HG03460 (cell line): ENCODE results near the gene FRMPD1.
"Not testable (repeated sequence)": the region's sequence is repeated elsewhere in the genome, so short reads cannot be mapped to it uniquely, and the experiment has no call there.

Experiments used
- ATAC-seq: cut with Tn5 transposase; IDR thresholded peaks from one replicate; pipeline ENCODE4 v1.9.1; 2021; ENCODE audit not compliant: unreplicated experiment

The FRMPD1 gene

DNA sequence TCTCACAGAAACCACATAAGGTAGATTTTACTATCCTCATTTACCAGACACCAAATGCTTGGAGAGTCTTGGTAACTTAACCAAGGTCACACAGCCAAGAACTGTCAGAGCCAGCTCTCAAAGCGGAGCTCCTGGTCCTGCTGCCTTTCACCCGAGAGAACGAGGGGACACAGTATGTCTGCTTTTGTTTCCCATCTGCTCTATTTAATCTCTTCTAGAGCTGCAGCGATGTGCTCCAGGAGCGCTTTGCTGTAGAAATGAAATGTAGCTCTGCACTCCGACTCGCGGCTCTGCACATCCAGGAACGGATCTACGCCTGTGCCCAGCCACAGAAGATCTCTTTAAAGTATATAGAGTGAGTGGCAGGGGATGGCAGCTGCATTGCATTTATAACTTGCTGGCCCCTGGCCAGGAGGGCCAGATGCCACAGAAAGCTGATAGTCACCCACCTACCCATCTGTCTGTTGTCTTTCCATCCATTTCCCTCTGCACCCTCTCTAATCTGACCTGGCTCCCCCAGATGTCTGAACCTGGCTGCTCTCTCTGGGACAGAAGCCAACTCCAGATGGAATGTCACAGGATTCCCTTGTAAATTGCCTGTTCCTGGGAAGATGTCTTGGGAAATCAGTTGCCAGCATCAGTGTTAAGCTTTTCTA lies 81.5 kb downstream of the FRMPD1 start:
- ATAC-seq, result no peak

DNA sequence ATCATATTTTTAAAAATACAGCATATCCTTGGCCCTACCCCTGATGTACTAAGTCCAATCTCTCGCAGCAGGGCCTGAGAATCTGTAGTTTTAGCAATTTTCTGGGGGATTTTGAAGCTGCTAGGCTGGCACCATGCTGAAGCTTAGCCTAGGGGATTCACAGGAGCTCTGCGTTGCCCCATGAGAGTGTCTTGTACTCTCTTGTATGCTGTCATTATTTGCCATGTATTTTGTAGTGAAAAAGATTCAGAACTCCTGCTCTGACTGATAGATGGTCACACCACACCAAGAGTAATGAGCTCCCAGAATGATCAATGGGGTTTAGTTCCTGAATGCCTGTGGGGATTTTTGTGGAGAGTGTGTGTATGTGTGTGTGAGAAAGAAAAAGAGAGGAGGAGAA lies 82.2 kb downstream of the FRMPD1 start:
- no peak for ATAC-seq

DNA sequence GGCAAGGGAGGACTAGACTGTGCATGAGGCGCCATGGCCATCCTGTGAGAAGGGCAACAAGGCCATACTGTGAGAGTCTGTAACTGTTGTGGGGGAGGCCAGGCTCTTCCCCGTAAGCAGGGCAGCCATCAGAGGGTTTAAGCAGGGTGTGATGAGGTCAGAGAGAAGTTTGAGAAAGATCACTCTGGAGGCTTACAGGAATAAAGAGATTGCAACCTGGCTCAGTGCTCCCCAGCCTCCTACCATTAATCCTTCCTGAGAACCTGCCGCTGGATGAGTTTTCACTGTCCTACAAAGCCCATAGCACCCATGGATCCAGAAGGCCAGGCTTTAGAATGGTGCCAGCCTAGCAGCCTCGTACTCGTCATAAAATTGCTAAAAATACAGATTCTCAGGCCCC lies 88.5 kb downstream of the FRMPD1 start:
- ATAC-seq, result no peak

DNA sequence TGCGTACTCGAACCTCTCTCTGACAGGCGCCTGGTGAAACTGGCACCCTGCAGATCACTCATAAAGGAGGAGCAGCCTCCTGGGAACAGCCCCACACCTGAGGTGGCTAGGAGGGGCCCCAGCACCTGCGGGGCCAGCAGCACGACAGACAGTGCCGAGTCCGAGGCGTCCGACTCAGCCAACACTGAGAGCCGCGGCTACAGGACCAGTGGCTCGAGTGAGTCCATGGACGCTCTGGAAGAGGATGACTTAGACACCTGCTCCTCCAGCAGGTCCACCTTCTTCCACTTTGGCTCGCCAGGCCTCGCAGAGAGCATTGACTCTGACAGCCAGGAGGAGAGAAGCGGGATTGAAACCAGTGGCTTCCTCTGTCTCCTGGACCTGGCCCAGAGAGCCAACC lies 89.4 kb downstream of the FRMPD1 start:
- ATAC-seq, result no peak

DNA sequence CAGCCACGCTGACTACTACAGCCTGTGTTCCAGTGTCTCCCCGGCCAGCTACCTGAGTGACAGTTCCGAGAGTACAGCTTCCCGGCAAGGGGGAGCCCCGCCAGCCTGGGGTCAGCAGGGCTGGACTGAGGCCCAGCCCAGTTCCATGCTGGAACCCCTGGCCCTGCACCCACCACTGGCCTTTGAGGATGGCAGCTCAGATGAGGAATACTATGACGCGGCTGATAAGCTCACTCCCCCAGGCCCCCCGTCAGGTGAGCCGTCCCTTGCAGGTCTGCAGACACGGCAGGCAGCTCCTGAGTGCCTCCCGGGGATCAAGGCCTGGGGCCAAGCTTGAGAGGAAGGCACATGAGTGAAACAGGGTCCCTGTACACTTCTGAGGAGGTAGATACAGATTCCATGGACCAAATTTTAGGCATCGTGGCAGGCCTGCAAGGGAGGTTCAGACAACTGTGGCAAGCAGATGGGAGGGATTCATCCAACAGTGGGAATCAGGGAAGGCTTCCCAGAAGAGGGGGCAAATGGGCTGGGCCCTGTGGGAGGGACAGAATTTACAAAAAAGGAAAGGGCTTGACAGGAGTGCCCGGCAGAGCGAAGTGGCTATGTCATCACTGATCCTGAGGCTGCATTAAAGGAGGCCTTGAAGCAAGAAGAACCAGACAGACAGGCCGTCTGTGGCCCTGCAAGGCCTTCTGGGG lies 90.0 kb downstream of the FRMPD1 start:
- no peak for ATAC-seq

DNA sequence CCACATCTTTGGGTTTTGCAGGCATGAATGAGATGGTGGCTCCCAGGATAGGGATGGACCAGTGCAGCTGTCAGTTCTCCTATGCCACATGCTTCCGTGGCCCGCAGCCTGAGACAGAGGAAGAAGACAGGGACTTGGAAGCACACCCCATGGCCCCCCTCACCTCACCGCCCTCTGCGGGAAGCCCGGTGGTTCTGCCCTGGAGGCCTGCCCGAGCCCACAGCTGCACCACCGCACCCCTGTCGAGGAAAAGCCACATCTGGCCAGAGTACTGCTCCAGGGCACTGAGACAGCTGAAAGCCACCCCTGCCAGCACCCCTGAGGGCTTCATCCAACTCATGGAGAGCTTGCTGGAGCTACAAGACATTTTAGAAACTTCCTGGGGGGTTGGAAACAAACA lies 95.2 kb downstream of the FRMPD1 start:
- no peak for ATAC-seq

DNA sequence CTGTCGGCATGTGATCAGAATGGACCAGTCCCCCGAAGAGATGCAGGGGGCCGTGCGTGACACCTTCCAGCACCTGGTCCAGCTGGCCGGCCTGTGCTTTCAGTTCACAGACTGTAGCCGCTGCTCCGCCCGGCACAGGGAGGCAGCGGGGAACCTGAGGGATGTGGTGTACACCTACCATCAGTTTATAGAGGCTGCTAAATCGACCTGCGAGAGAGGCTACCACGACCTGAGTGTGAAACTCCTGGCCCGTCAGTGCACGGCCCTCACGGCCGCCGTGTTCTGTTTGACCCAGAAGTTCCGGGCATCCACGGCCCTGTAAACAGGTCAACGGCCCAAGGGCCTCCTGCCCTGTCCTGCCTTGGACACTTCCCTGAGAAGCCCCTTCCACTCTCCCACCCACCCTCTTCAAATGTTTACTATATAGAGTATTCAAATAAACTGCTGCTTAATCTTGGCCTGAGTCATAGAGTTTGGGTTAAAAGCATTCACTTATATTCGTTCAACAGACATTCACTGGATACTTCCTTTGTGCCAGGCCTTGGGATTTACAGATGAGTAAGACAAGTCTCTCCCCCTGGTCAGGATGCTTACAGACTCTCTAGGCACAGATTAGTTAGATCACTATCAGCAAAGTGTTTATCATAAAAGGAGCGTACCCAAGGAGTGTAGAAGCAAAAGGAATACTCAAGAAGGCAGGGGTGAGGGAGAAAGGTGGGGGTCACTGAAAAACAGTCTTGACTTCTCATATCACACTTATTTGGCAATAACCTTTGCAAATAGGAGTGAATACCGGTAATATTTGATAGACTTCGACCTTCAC lies 95.9 kb downstream of the FRMPD1 start:
- no peak for ATAC-seq

DNA sequence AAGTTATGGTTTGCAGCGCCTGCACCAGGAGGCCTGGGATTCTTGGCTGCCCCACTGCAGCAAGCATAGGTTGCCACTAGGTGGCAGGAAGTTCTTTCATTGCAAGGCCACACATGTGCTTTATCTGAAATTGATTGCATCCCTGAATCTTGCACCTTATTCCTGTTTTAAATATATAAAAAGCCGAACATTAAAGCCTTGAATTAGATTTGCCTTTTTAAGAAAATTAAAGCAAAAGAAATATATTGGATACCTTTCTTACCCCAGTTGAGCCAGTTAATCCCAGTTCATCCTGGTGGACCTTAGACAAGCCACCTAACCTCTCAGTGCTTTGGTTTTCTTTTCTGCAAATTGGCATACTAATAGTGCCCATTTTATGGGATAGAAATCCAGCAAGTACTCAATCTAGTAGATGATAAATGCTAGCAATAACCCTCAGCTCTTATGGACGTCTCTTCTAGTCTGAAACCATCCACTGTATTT lies 96.6 kb downstream of the FRMPD1 start:
- peak; percentile 75 for ATAC-seq

DNA sequence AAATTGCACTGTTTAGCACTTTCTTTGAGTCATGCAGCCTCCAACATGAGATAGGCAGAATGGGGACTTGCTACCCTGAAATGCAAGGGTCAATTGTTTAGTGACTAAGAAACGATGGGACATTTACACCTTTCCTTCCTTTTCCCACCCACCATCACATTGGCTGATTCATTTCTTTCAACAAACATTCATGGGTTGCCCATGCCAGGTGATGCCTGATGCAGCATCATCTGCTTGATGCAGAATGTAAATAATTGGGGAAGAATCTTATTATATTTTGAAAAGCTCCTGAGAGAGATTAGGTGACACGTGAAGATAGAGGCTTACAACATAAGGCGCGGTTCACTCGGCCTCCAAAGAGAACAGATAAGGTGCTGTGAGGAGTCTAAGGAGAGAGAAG lies 98.4 kb downstream of the FRMPD1 start:
- ATAC-seq, result no peak

DNA sequence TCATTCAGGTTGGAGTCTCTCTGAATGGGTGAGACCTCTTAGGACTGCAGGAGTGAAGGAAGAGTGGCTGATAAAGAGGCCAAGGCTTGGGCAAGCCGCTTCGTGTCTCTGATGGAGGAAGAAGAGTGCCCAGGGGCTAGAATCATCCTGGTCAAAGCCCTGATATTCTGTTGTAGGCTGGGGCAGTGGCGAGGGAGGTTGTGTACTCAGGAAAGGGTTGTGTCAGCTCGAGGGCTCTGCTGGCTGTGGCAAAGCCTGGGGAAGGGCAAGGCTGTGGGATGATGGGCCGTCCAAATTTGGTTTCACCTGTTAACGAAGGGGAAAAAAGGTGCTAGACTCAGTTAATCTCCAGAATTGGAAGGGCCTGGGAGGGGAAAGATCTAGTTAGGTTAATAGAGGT lies 100.4 kb downstream of the FRMPD1 start:
- no peak for ATAC-seq

DNA sequence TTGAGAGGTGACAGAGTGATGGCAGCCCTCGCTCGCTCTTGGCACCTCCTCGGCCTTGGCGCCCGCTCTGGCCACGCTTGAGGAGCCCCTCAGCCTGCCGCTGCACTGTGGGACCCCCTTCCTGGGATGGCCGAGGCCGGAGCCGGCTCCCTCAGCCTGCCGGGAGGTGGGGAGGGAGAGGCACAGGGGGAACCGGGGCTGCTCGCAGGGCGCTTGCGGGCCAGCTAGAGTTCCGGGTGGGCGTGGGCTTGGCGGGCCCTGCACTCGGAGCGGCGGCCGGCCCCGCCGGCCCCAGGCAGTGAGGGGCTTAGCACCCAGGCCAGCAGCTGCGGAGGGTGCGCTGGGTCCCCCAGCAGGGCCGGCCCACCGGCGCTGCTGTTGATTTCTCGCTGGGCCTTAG lies 101.0 kb downstream of the FRMPD1 start:
- not testable (repeated sequence) for ATAC-seq

DNA sequence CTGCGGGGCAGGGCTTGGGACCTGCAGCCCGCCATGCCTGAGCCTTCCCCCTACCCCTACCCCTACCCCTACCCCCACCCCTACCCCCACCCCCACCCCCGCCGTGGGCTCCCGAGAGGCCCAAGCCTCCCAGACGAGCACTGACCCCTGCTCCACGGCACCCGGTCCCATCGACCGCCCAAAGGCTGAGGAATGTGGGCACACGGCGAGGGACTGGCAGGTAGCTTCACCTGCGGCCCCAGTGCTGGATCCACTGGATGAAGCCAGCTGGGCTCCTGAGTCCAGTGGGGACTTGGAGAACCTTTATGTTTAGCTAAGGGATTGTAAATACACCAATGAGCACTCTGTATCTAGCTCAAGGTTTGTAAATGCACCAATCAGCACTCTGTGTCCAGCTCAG lies 101.4 kb downstream of the FRMPD1 start:
- not testable (repeated sequence) for ATAC-seq

DNA sequence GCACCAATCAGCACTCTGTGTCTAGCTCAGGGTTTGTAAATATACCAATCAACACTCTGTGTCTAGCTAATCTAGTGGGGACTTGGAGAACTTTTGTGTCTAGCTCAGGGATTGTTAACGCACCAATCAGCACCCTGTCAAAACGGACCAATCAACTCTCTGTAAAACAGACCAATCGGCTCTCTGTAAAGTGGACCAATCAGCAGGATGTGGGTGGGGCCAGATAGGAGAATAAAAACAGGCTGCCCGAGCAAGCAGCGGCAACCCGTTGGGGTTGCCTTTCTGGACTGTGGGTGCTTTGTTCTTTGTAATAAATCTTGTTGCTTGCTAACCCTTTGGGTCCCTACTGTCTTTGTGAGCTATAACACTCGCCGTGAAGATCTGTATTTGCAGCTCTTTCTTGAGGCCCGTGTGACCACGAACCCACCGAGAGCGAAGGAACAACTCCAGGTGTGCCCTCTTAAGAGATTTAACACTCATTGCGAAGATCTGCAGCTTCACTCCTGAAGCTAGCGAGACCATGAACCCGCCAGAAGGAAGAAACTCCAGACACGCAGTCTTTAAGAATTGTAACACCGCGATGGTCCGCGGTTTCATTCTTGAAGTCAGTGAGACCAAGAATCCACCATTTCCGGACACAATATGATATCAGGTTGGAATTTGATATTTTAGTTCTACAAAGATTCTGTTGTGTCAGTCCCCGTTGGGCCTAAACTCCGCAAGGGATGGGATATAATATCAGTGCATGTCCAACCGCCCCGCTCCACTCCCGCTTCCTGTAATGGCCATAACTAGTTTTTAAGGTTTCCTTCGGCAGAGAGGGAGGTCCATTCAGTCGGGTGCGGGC lies 102.1 kb downstream of the FRMPD1 start:
- no peak for ATAC-seq

DNA sequence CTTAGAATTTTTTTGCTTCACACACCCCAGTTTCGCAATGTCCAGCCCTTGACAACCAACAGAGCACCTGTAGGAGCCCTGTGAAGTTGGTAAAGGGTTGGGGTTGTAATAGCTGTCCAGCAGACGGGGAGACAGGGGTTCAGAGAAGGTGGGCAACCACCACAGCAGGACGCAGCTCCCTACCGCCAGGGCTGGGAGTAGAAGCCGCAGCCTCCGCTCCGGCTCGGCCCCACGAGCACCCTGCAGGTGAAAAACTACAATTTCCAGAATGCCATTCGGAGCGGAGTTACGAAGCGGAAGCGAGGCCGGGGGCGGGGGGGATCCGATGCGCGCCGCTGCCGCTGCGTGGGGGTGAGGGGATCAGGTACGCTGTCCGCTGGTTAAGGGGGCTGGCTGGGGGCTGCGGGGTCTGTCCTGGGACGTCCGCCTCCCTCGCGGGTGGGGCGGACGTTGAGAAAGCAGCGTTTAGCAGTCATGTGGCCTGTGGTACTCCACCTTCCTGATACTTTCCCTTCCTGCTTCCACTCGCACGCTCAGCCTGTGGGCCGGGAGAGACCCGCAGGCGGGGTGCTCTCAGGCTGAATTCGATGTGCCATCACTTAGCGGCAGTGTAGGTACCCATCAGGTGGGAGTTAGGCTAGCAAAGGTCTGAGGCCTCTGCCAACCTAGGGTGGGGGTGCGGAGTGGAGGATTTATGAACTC lies 102.9 kb downstream of the FRMPD1 start, which contains the start of gene TRMT10B:
TSS of gene TRMT10B (plus strand) at position 317 of the 702 bp plus-strand sequence. CDS start 8,127 bp downstream, outside the sequence.
- peak; percentile 85 for ATAC-seq

DNA sequence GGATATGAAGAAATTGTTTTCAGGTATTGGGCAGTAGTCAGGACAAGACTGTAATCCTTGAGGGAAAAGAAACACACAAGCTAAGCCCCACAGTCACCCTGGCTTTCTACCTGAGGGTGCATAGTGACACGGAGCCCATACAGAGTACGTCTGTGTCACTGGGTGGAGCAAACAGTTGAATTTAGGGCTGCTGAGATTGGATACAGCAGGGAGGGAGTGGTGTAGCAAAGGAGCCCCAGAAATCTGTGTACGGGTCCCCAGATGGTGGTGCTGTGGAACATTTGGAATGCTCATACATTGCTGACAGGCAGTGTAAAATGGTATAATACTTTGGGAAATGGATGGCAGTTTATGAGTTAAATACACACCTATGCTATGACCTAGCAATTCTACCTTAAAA lies 108.0 kb downstream of the FRMPD1 start:
- ATAC-seq, result no peak

DNA sequence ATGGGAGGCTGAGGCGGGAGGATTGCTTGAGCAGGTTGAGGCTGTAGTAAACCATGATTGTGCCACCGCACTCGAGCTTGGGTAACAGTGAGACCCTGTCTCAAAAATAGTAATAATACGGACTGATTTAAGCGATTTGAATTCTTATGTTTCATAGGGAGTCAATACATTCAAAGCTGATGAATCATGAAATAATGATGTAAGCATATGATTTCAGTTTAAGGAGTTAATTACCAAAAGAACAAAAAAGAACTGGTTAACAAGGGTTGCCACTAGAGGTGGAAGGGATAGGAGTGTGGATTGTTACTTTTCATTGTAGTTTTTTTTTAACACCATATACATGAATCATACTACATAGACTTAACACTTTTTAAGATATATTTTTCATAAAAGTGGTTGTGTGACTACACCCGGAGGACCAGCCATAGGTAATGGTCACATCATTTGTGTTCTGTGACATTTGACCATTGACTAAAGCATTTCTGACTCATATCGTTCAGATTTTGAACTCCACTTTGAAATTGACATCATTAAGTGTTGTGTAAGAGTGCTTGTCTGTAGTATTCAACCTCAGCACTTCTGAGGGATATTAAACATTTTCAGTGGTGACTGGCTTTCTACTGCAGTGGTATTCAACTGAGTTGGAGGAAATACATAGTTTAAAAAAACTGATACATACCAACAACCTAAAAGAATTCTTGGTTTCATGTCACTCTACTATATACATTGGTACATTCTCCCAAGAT lies 109.8 kb downstream of the FRMPD1 start:
- ATAC-seq, result no peak

DNA sequence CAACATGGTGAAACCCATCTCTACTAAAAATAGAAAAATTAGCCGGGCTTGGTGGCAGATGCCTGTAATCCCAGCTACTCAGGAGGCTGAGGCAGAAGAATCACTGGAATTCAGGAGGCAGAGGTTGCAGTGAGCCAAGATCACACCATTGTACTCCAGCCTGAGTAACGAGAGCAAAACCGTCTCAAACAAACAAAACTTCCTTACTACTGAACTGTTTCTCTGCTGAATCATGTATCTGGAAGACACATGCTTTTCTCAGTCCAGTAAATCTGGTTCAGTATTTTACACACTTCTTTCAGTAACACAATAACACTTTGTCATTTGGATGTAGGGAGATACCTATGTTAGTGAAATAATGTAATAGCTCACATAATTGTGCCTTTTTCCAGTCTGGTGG lies 110.8 kb downstream of the FRMPD1 start:
- ATAC-seq, result no peak

DNA sequence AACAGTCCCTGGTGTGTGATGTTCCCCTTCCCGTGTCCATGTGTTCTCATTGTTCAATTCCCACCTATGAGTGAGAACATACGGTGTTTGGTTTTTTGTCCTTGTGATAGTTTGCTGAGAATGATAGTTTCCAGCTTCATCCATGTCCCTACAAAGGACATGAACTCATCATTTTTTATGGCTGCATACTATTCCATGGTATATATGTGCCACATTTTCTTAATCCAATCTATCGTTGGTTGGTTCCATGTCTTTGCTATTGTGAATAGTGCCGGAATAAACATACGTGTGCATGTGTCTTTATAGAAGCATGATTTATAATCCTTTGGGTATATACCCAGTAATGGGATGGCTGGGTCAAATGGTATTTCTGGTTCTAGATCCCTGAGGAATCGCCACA lies 114.5 kb downstream of the FRMPD1 start:
- ATAC-seq, result not testable (repeated sequence)

DNA sequence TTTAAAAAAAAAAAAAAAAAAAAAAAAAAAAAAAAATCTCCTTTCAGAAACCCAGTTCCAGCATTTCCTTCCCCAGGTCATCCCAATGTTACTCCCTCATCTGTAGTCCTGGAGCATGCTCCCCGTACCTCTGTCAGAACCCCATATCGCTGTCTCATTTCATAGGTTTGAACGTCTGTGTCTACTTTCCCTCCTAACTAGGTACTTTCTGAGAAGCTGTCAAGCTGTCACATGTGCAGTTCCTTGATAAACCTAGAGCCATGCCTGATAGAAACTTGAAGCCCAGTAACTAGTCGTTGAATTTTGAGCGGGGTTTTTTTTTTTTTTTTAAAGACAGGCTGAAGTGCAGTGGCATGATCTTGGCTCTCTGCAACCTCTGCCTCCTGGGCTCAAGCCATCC lies 118.6 kb downstream of the FRMPD1 start:
- no peak for ATAC-seq
